GM19193 (cell line): Measurements from ENCODE around the gene TIAM2.

Source experiments
- POLR2A ChIP-seq: IDR thresholded peaks from 4 replicates; pipeline ENCODE4 v1.6.1; 2011; ENCODE audit not compliant: insufficient read depth, insufficient read length; ENCODE audit errors: extremely low read depth

Gene TIAM2

GRCh38 chr6:154995254-154996015 lies at the start of gene TIAM2:
TSS of gene TIAM2 (plus strand) at chr6:154995315. CDS start at chr6:155129224, 133,909 bp downstream.
- TF ChIP-seq POLR2A = no peak

GRCh38 chr6:154950979-154951344 lies 44.2 kb upstream of the TIAM2 start:
- no peak for TF ChIP-seq POLR2A

GRCh38 chr6:154951345-154952200 lies 43.5 kb upstream of the TIAM2 start:
- no peak for TF ChIP-seq POLR2A

GRCh38 chr6:154953644-154954043 lies 41.5 kb upstream of the TIAM2 start:
- no peak for TF ChIP-seq POLR2A

- no peak for TF ChIP-seq POLR2A
Measured at GRCh38 chr6:154954347-154954746, 40.8 kb upstream of the TIAM2 start.

- no peak for TF ChIP-seq POLR2A
Measured at GRCh38 chr6:154956771-154957522, 38.2 kb upstream of the TIAM2 start.

- no peak for TF ChIP-seq POLR2A
Measured at GRCh38 chr6:154958469-154958868, 36.6 kb upstream of the TIAM2 start.

- no peak for TF ChIP-seq POLR2A
Measured at GRCh38 chr6:154960299-154960843, 34.7 kb upstream of the TIAM2 start.

GRCh38 chr6:154960854-154961530 lies 34.1 kb upstream of the TIAM2 start:
- no peak for TF ChIP-seq POLR2A

GRCh38 chr6:154962753-154963152 lies 32.4 kb upstream of the TIAM2 start:
- TF ChIP-seq POLR2A = no peak

GRCh38 chr6:154969796-154970195 lies 25.3 kb upstream of the TIAM2 start:
- no peak for TF ChIP-seq POLR2A

GRCh38 chr6:154974485-154975149 lies 20.5 kb upstream of the TIAM2 start:
- TF ChIP-seq POLR2A = no peak

GRCh38 chr6:154977588-154977987 lies 17.5 kb upstream of the TIAM2 start:
- no peak for TF ChIP-seq POLR2A
